ENCODE results near the gene ENAH. TPM values are rescaled to one million over a fixed set of nuclear protein-coding genes. Genes with fewer than 3 reads are reported as not detected.
"Not testable (repeated sequence)": the region's sequence is repeated elsewhere in the genome, so short reads cannot be mapped to it uniquely, and the experiment has no call there.

Gene ENAH
- total RNA-seq, 4 donors from 2014 or later, result 8.6 to 42.5 (median 35.9) TPM

DNA sequence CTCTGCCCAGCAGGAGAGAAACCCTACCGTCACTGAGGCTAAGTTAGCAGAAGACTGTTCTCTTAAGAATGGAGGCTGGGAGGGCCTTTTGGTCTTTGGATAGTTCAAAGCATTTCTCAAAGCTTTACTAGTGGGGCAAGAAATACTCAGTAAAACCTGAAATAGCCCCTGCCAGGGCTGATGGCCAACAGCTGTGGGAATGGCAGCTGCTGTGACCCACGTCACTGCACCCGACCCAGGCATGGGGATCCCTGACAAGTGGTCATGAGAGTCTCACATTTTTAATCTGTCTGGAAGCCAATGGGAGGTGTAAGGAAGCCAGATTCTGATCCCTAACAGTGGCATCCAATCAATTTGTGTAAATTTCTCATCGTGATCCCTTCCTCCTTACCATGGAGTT, 44.5 kb upstream of the ENAH start:
- Histone ChIP-seq H3K36me3 (no peaks in the 10 kb centered on the region), H3K9me3 (no peaks in the 10 kb centered on the region), H3K4me3 (no peak overlapping the region), H3K4me1 (peaks cover 5 to 42% (median 25%) of the 10 kb centered on the region in 3 donors), H3K27me3 (no peaks in the 10 kb centered on the region), H3K27ac (peak overlapping the region in 3 of 4 donors; percentile 17 to 43 (median 28))
- no peak for DNase-seq
- intact Hi-C loops (cut with DNase I), result no loop called here
- WGBS, 2 donors, result 59 to 64% methylated on average over 4 of the region's 4 CpGs
- no peak for TF ChIP-seq POLR2A (IDR thresholded peaks at IDR 0.05)
- TF ChIP-seq, protein P1, sequence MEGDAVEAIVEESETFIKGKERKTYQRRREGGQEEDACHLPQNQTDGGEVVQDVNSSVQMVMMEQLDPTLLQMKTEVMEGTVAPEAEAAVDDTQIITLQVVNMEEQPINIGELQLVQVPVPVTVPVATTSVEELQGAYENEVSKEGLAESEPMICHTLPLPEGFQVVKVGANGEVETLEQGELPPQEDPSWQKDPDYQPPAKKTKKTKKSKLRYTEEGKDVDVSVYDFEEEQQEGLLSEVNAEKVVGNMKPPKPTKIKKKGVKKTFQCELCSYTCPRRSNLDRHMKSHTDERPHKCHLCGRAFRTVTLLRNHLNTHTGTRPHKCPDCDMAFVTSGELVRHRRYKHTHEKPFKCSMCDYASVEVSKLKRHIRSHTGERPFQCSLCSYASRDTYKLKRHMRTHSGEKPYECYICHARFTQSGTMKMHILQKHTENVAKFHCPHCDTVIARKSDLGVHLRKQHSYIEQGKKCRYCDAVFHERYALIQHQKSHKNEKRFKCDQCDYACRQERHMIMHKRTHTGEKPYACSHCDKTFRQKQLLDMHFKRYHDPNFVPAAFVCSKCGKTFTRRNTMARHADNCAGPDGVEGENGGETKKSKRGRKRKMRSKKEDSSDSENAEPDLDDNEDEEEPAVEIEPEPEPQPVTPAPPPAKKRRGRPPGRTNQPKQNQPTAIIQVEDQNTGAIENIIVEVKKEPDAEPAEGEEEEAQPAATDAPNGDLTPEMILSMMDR (IDR thresholded peaks at IDR 0.05), result no peak

DNA sequence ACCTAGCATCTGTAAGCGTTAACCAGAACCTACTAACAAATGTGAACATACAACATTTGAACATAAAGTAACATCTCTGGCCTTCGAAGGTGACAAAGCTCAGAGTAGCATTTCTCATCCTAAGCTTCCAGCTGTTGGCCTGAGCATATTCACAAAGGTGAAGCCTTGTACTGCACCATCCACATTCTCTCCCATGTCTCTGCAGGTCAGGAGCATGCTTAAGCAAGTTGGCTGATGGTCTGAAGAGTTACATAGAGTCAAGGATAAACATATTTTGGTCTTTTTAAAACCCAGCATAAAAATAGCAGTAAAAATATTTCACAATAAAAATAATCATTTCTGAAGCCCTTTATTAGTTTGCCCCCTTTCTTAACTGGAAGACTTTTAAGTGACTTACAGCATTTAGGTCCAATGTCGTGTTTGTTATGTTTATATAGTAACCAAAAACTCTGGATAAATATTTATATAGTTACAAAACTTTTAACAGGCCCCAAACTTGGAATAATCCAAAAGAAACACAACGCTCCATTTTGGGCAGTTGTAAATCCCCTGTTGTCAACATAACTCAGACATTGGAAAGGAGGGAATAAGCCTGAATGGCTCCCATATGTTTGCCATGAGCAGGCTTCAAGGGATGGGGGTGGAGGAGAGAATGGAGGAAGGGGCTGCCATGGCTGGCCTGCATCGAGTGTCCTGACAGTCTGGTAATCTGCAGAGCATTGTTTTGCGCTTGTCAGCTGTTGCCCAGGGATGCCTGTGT, 42.8 kb upstream of the ENAH start:
- TF ChIP-seq POLR2A (IDR thresholded peaks at IDR 0.05), result no peak
- TF ChIP-seq, protein P1 (IDR thresholded peaks at IDR 0.05), result no peak
- no peak overlapping the region for H3K4me3 ChIP-seq
- intact Hi-C loops (cut with DNase I), result no loop called here
- H3K4me1 ChIP-seq, result peaks cover 5 to 46% (median 25%) of the 10 kb centered on the region in 3 donors
- WGBS, 2 donors, result 37 to 51% methylated on average over 6 of the region's 6 CpGs
- H3K27ac ChIP-seq, result peak overlapping the region in 3 of 4 donors; percentile 17 to 38 (median 28)
- DNase-seq, result no peak
- H3K27me3 ChIP-seq, result no peaks in the 10 kb centered on the region
- H3K36me3 ChIP-seq, result no peaks in the 10 kb centered on the region
- H3K9me3 ChIP-seq, result no peaks in the 10 kb centered on the region

DNA sequence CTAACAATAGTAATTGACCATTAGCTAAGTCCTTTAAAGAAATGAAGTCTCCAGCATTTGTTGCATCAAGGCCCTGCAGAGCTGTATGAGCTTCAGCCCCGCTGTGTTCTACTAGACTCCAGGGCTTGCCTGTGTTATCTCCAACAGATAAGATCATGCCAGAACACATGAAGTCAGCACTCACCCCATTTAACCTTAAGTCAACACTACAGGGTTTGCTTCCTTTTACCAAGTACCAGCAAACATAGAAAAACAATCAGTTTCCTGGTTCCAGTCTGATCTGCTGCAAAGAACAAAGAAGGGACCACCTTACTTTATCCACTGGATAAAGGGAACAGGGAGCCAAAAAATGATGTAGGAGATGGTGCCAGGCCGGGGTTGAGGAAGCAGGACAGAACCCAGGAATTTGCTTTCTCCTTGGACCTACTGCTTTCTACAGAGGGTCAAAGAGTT, 41.3 kb upstream of the ENAH start:
- 16 to 49% methylated on average over 2 of the region's 2 CpGs for WGBS, 2 donors
- TF ChIP-seq, protein P1 (IDR thresholded peaks at IDR 0.05), result no peak
- no peak for TF ChIP-seq POLR2A (IDR thresholded peaks at IDR 0.05)
- DNase-seq, result no peak

DNA sequence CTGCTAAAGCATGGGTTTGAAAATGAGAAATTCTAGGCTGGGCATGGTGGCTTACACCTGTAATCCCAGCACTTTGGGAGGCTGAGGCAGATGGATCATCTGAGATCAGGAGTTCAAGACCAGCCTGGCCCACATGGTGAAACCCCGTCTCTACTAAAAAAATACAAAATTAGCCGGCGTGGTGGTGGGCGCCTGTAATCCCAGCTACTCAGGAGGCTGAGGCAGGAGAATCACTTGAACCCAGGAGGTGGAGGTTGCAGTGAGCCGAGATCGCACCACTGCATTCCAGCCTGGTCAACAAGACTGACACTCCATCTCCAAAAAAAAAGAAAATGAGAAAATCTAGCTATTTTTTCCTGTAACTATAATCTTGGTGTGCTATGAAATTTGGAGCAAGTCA, 40.8 kb upstream of the ENAH start:
- H3K27ac ChIP-seq; intact Hi-C loops (cut with DNase I); H3K9me3 ChIP-seq; H3K27me3 ChIP-seq; DNase-seq; H3K36me3 ChIP-seq; H3K4me3 ChIP-seq: not testable (repeated sequence)
- 96 to 98% methylated on average over 6 of the region's 6 CpGs for WGBS, 2 donors
- H3K4me1 ChIP-seq, result peaks cover 5 to 29% (median 19%) of the 10 kb centered on the region in 3 donors

More for the DNA sequence above, 41.3 kb upstream of the ENAH start:
- H3K4me3 ChIP-seq, result no peak overlapping the region
- H3K27ac ChIP-seq, result peak overlapping the region in 3 of 4 donors; percentile 9 to 18 (median 17)
- no peaks in the 10 kb centered on the region for H3K36me3 ChIP-seq
- H3K27me3 ChIP-seq, result no peaks in the 10 kb centered on the region
- no peaks in the 10 kb centered on the region for H3K9me3 ChIP-seq
- intact Hi-C loops (cut with DNase I), result no loop called here
- H3K4me1 ChIP-seq, result peaks cover 5 to 30% (median 19%) of the 10 kb centered on the region in 3 donors

DNA sequence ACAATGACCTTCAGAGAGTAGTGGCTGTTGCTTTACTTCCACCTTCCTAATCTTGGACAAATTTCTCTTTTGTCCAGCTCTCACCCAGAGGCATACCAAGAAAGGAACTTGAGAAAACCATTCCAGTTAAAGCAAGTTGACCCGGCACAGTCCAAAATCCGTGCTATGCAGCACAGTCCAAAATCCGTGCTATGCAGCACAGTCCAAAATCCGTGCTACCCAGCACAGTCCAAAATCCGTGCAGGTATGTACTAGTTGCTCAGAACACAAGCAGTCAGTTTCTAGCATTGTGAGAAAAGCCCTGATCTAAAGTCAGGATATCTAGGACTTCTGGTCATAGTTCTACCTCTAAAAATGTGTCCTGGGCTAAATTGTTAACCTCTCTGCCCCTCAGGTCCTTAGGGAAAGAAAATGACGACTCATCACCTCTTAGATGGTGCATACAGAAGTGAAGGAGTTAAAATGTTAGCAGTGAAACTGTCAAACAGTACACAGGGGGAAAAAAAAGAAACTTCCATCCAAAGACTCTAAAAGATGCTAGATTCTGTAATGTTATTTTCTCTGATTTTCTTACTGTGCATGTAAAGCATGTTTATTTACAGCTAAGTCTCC, 40.3 kb upstream of the ENAH start:
- no peak for TF ChIP-seq POLR2A (IDR thresholded peaks at IDR 0.05)
- TF ChIP-seq, protein P1 (IDR thresholded peaks at IDR 0.05), result no peak
- peaks cover 5 to 29% (median 19%) of the 10 kb centered on the region in 3 donors for H3K4me1 ChIP-seq
- intact Hi-C loops (cut with DNase I), result no loop called here
- H3K27ac ChIP-seq, result no peak overlapping the region
- no peak for DNase-seq
- WGBS, 2 donors, result 60 to 88% methylated on average over 6 of the region's 6 CpGs
- H3K36me3 ChIP-seq, result no peaks in the 10 kb centered on the region
- H3K9me3 ChIP-seq, result no peaks in the 10 kb centered on the region
- no peak overlapping the region for H3K4me3 ChIP-seq
- no peaks in the 10 kb centered on the region for H3K27me3 ChIP-seq

Measured in esophagus squamous epithelium (tissue), 5 donors.